ENCODE data around the gene CAPS.

GRCh38 chr19:5891938-5892771, 21.9 kb upstream of the CAPS start:
- peak; percentile 30 to 70 (median 48) for TF ChIP-seq CTCF (IDR thresholded peaks at IDR 0.05)
- TF ChIP-seq POLR2A (IDR thresholded peaks at IDR 0.05): no peak

Data from thyroid gland (tissue), 4 donors.